Measurements from ENCODE around the gene ANTXR1. TPM values are rescaled to one million over a fixed set of nuclear protein-coding genes. Genes with fewer than 3 reads are reported as not detected.

ANTXR1 gene
- total and polyA plus RNA-seq, 10 donors: 2.8 to 66.7 (median 36.9) TPM

GRCh38 chr2:68992933-68993332 lies 20.0 kb upstream of the ANTXR1 start:
- WGBS, 5 donors: 53 to 82% (median 68%) methylated on average over 3 of the region's 3 CpGs
- H3K9me3 ChIP-seq: no peaks in the 10 kb centered on the region
- intact Hi-C loops (cut with DNase I; ENCODE audit: low total_unique reads): no loop called here

GRCh38 chr2:68993660-68994059 lies 19.3 kb upstream of the ANTXR1 start:
- WGBS, 5 donors: 83 to 93% (median 91%) methylated on average over 7 of the region's 7 CpGs
- Histone ChIP-seq H3K27ac (no peak overlapping the region), H3K27me3 (replicated peaks in 1 of 7) (no peaks in the 10 kb centered on the region), H3K9me3 (no peaks in the 10 kb centered on the region), H3K36me3 (no peaks in the 10 kb centered on the region), H3K4me3 (no peak overlapping the region), H3K4me1 (no peaks in the 10 kb centered on the region)
- DNase-seq: no peak
- TF ChIP-seq POLR2AphosphoS5 (IDR thresholded peaks at IDR 0.05): no peak
- no peak for TF ChIP-seq CTCF (IDR thresholded peaks at IDR 0.05 in 8 of 11, conservative IDR thresholded peaks at IDR 0.05 in 3 of 11)
- no peak for TF ChIP-seq POLR2A (IDR thresholded peaks at IDR 0.05)
- intact Hi-C loops (cut with DNase I; ENCODE audit: low total_unique reads): no loop called here

More at GRCh38 chr2:68992933-68993332, 20.0 kb upstream of the ANTXR1 start:
- DNase-seq: no peak
- Histone ChIP-seq H3K27ac (no peak overlapping the region), H3K27me3 (replicated peaks in 1 of 7) (no peaks in the 10 kb centered on the region), H3K4me1 (no peaks in the 10 kb centered on the region), H3K4me3 (no peak overlapping the region), H3K36me3 (no peaks in the 10 kb centered on the region)
- no peak for TF ChIP-seq POLR2AphosphoS5 (IDR thresholded peaks at IDR 0.05)
- TF ChIP-seq CTCF (IDR thresholded peaks at IDR 0.05 in 8 of 11, conservative IDR thresholded peaks at IDR 0.05 in 3 of 11): no peak
- TF ChIP-seq POLR2A (IDR thresholded peaks at IDR 0.05): no peak

GRCh38 chr2:68994864-68995263 lies 18.1 kb upstream of the ANTXR1 start:
- 66 to 76% (median 73%) methylated on average over 3 to 4 of the region's 4 CpGs for WGBS, 5 donors
- Histone ChIP-seq H3K4me1 (no peaks in the 10 kb centered on the region), H3K36me3 (no peaks in the 10 kb centered on the region), H3K9me3 (no peaks in the 10 kb centered on the region), H3K4me3 (no peak overlapping the region), H3K27me3 (replicated peaks in 1 of 7) (no peaks in the 10 kb centered on the region), H3K27ac (no peak overlapping the region)
- no peak for DNase-seq
- intact Hi-C loops (cut with DNase I; ENCODE audit: low total_unique reads): no loop called here
- TF ChIP-seq CTCF (IDR thresholded peaks at IDR 0.05 in 8 of 11, conservative IDR thresholded peaks at IDR 0.05 in 3 of 11) (no peak), POLR2A (IDR thresholded peaks at IDR 0.05) (no peak), POLR2AphosphoS5 (IDR thresholded peaks at IDR 0.05) (no peak)

GRCh38 chr2:68995916-68996315 lies 17.1 kb upstream of the ANTXR1 start:
- DNase-seq: no peak
- peaks cover 0 to 4% (median 0%) of the 10 kb centered on the region in 8 donors for H3K9me3 ChIP-seq
- TF ChIP-seq POLR2AphosphoS5 (IDR thresholded peaks at IDR 0.05) (no peak), POLR2A (IDR thresholded peaks at IDR 0.05) (no peak), CTCF (IDR thresholded peaks at IDR 0.05 in 8 of 11, conservative IDR thresholded peaks at IDR 0.05 in 3 of 11) (no peak)
- intact Hi-C loops (cut with DNase I; ENCODE audit: low total_unique reads): no loop called here
- no peaks in the 10 kb centered on the region for H3K4me1 ChIP-seq
- no peaks in the 10 kb centered on the region for H3K27me3 ChIP-seq (replicated peaks in 1 of 7)
- 33 to 69% (median 45%) methylated on average over 3 of the region's 3 CpGs for WGBS, 5 donors
- H3K27ac ChIP-seq: no peak overlapping the region
- H3K36me3 ChIP-seq: no peaks in the 10 kb centered on the region
- no peak overlapping the region for H3K4me3 ChIP-seq

Data from spleen (tissue), 11 donors.